ENCODE results near the gene LRRFIP2. TPM values are rescaled to one million over a fixed set of nuclear protein-coding genes. Genes with fewer than 3 reads are reported as not detected.

The LRRFIP2 gene
- polyA plus RNA-seq, 1 experiment, result 43.9 TPM

GRCh38 chr3:37082317-37082716 is 92.1 kb downstream of the LRRFIP2 start:
- ChIA-PET CTCF (no interaction called here), POLR2A (interaction anchor here (0.6 kb wide), 1 partner anchor 15 kb away, joined by 6 read pairs; no protein-coding TSS in a partner anchor)
- no peaks in the 10 kb centered on the region for H3K27me3 ChIP-seq (ENCODE audit: control insufficient read depth, insufficient read depth, low read length)
- H3K4me3 ChIP-seq (ENCODE audit: low read depth, low read length), result no peak overlapping the region
- no peak for TF ChIP-seq CTCF (IDR thresholded peaks at IDR 0.05; ENCODE audit: insufficient read depth, low read depth, low read length)
- H3K36me3 ChIP-seq (ENCODE audit: control insufficient read depth, insufficient read depth, low read length), result peaks cover 3% of the 10 kb centered on the region; the same call in 1 of the 2 replicates
- no peak for DNase-seq (ENCODE audit: low read depth)

GRCh38 chr3:37075955-37076354 is 98.4 kb downstream of the LRRFIP2 start:
- TF ChIP-seq CTCF (IDR thresholded peaks at IDR 0.05; ENCODE audit: insufficient read depth, low read depth, low read length), result no peak
- no peak for DNase-seq (ENCODE audit: low read depth)
- Histone ChIP-seq H3K27me3 (ENCODE audit: control insufficient read depth, insufficient read depth, low read length) (no peaks in the 10 kb centered on the region), H3K4me3 (ENCODE audit: low read depth, low read length) (no peak overlapping the region), H3K36me3 (ENCODE audit: control insufficient read depth, insufficient read depth, low read length) (peaks cover 3% of the 10 kb centered on the region; the same call in 1 of the 2 replicates)
- ChIA-PET POLR2A (no interaction called here), CTCF (no interaction called here)

GRCh38 chr3:37074178-37074577 is 100.2 kb downstream of the LRRFIP2 start:
- Histone ChIP-seq H3K4me3 (ENCODE audit: low read depth, low read length) (no peak overlapping the region), H3K36me3 (ENCODE audit: control insufficient read depth, insufficient read depth, low read length) (peaks cover 1% of the 10 kb centered on the region; the same call in 1 of the 2 replicates), H3K27me3 (ENCODE audit: control insufficient read depth, insufficient read depth, low read length) (no peaks in the 10 kb centered on the region)
- CTCF ChIA-PET, result no interaction called here
- no peak for TF ChIP-seq CTCF (IDR thresholded peaks at IDR 0.05; ENCODE audit: insufficient read depth, low read depth, low read length)
- POLR2A ChIA-PET, result no interaction called here
- no peak for DNase-seq (ENCODE audit: low read depth)

GRCh38 chr3:37072892-37073291 is 101.5 kb downstream of the LRRFIP2 start:
- DNase-seq (ENCODE audit: low read depth), result no peak
- CTCF ChIA-PET, result no interaction called here
- Histone ChIP-seq H3K4me3 (ENCODE audit: low read depth, low read length) (no peak overlapping the region), H3K27me3 (ENCODE audit: control insufficient read depth, insufficient read depth, low read length) (no peaks in the 10 kb centered on the region), H3K36me3 (ENCODE audit: control insufficient read depth, insufficient read depth, low read length) (peaks cover 3% of the 10 kb centered on the region; the same call in 1 of the 2 replicates)
- POLR2A ChIA-PET, result no interaction called here
- no peak for TF ChIP-seq CTCF (IDR thresholded peaks at IDR 0.05; ENCODE audit: insufficient read depth, low read depth, low read length)

- POLR2A ChIA-PET, result no interaction called here
- Histone ChIP-seq H3K27me3 (ENCODE audit: control insufficient read depth, insufficient read depth, low read length) (no peaks in the 10 kb centered on the region), H3K4me3 (ENCODE audit: low read depth, low read length) (no peak overlapping the region), H3K36me3 (ENCODE audit: control insufficient read depth, insufficient read depth, low read length) (peaks cover 3% of the 10 kb centered on the region; the same call in 1 of the 2 replicates)
- CTCF ChIA-PET, result interaction anchor here (1.2 kb wide), 1 partner anchor 12 kb away, joined by 3 read pairs; no protein-coding TSS in a partner anchor
- no peak for TF ChIP-seq CTCF (IDR thresholded peaks at IDR 0.05; ENCODE audit: insufficient read depth, low read depth, low read length)
- DNase-seq (ENCODE audit: low read depth), result no peak
Measured at GRCh38 chr3:37071921-37072320, 102.5 kb downstream of the LRRFIP2 start.

Measured in BJ (cell line).